GM12875 (cell line): ENCODE data around the gene USP47.

Source experiments
- H3K4me3 ChIP-seq: one replicate; pipeline ENCODE4 v1.5.1; 2011; ENCODE audit warnings: low read depth, low read length, control low read depth
- CTCF ChIP-seq: IDR thresholded peaks from 2 replicates; pipeline ENCODE4 v1.5.1; 2011; ENCODE audit warnings: low read depth, mild to moderate bottlenecking, control low read depth, inconsistent platforms, low read length, moderate library complexity, borderline replicate concordance; ENCODE audit not compliant: insufficient read depth

The USP47 gene

GRCh38 chr11:11850668-11851067 is 8.9 kb downstream of the USP47 start:
- H3K4me3 ChIP-seq: no peak overlapping the region
- TF ChIP-seq CTCF: no peak

- H3K4me3 ChIP-seq: no peak overlapping the region
- TF ChIP-seq CTCF: no peak
These were observed 14.9 kb downstream of the USP47 start for GRCh38 chr11:11856638-11857037.

- no peak overlapping the region for H3K4me3 ChIP-seq
- TF ChIP-seq CTCF: no peak
These were observed 16.0 kb downstream of the USP47 start for GRCh38 chr11:11857769-11858168.

GRCh38 chr11:11858676-11859075 is 16.9 kb downstream of the USP47 start:
- TF ChIP-seq CTCF: no peak
- H3K4me3 ChIP-seq: no peak overlapping the region

GRCh38 chr11:11860103-11860979 is 18.6 kb downstream of the USP47 start:
- no peak for TF ChIP-seq CTCF
- H3K4me3 ChIP-seq: no peak overlapping the region

- H3K4me3 ChIP-seq: no peak overlapping the region
- TF ChIP-seq CTCF: no peak
These were observed 21.2 kb downstream of the USP47 start for GRCh38 chr11:11862999-11863398.

- H3K4me3 ChIP-seq: no peak overlapping the region
- TF ChIP-seq CTCF: no peak
These were observed 22.6 kb downstream of the USP47 start for GRCh38 chr11:11864332-11864731.
